CD8-positive, alpha-beta memory T cell (primary cell): ENCODE results near the gene PTCD3. TPM values are rescaled to one million over a fixed set of nuclear protein-coding genes. Genes with fewer than 3 reads are reported as not detected.

ENCODE experiments used
- CTCF ChIA-PET: fragments of 350-600 bp; sonication (Branson Sonifier 250); formaldehyde crosslinking; loops from one replicate; lab custom pipeline; 2021; ENCODE audit warnings: antibody characterized with exemption; lab: Charles Lee
- POLR2A ChIA-PET: fragments of 350-600 bp; sonication (Branson Sonifier 250); formaldehyde crosslinking; loops from one replicate; lab custom pipeline; 2021; ENCODE audit warnings: antibody characterized with exemption; lab: Charles Lee
- DNase-seq, 5 donors: peaks; one replicate each; pipeline versions ENCODE4 v3.0.0 to v3.0.0-alpha.2; 2020 to 2022; ENCODE audit warnings: mixed read lengths in 1 of 5
- H3K27ac ChIP-seq: one replicate; pipeline ENCODE4 v1.7.0; 2013; ENCODE audit warnings: low read depth, mild to moderate bottlenecking, low read length, moderate library complexity
- H3K27me3 ChIP-seq: 2 replicates; pipeline ENCODE4 v1.7.0; 2013; ENCODE audit warnings: low read length, mild to moderate bottlenecking; ENCODE audit not compliant: insufficient read depth, poor library complexity, severe bottlenecking
- H3K36me3 ChIP-seq: 2 replicates; pipeline ENCODE4 v1.7.0; 2013; ENCODE audit warnings: mild to moderate bottlenecking, low read length, moderate library complexity; ENCODE audit not compliant: insufficient read depth
- H3K4me1 ChIP-seq: 2 replicates; pipeline ENCODE4 v1.7.0; 2013; ENCODE audit warnings: mild to moderate bottlenecking, low read length, moderate library complexity; ENCODE audit not compliant: insufficient read depth
- H3K4me3 ChIP-seq: 2 replicates; pipeline ENCODE4 v1.7.0; 2013; ENCODE audit warnings: mild to moderate bottlenecking, low read length
- H3K9me3 ChIP-seq: 2 replicates; pipeline ENCODE4 v1.7.0; 2013; ENCODE audit warnings: mild to moderate bottlenecking, low read length
- H3K27ac Mint-ChIP-seq, 8 donors: one replicate each; pipeline ENCODE4 v1.8.0; 2020 to 2021; ENCODE audit warnings: mixed read lengths in 8 of 8, mild to moderate bottlenecking in 6 of 8, inconsistent platforms in 3 of 8, moderate library complexity in 3 of 8
- H3K27me3 Mint-ChIP-seq, 2 donors: one replicate each; pipeline ENCODE4 v1.8.0; 2020 to 2021; ENCODE audit warnings: mixed read lengths in 2 of 2, mild to moderate bottlenecking in 1 of 2, moderate library complexity in 1 of 2
- H3K36me3 Mint-ChIP-seq, 3 donors: one replicate each; pipeline ENCODE4 v1.8.0; 2020 to 2021; ENCODE audit warnings: mixed read lengths in 3 of 3, inconsistent platforms in 1 of 3, mild to moderate bottlenecking in 1 of 3
- H3K4me1 Mint-ChIP-seq, 3 donors: one replicate each; pipeline ENCODE4 v1.8.0; 2020 to 2021; ENCODE audit warnings: mixed read lengths in 3 of 3, inconsistent platforms in 1 of 3, mild to moderate bottlenecking in 1 of 3
- H3K4me3 Mint-ChIP-seq, 7 donors: one replicate each; pipeline ENCODE4 v1.8.0; 2020 to 2021; ENCODE audit warnings: mixed read lengths in 7 of 7, mild to moderate bottlenecking in 6 of 7, moderate library complexity in 4 of 7, inconsistent platforms in 2 of 7
- H3K9me3 Mint-ChIP-seq, 5 donors: one replicate each; pipeline ENCODE4 v1.8.0; 2020 to 2022; ENCODE audit warnings: mixed read lengths in 5 of 5, mild to moderate bottlenecking in 3 of 5, moderate library complexity in 2 of 5, inconsistent platforms in 1 of 5
- polyA plus RNA-seq: library from polyadenylated mRNA; unstranded; fragments of 300-500 nt; fragmentation: Illumina TruSeq; gene quantifications from one replicate; pipeline ENCODE4 v1.2.3, GENCODE V29; 2021
- total RNA-seq, 2 experiments: library from RNA; stranded (reverse); gene quantifications; one replicate each; pipeline ENCODE4 v1.2.3, GENCODE V29; 2021

Gene PTCD3
- total and polyA plus RNA-seq, 3 experiments from 2014 or later, result 44.1 to 155 (median 140) TPM

GRCh38 chr2:86118130-86118529 is 12.1 kb downstream of the PTCD3 start:
- H3K27me3 Mint-ChIP-seq, result peaks cover 0 to 2% of the 10 kb centered on the region in 2 donors
- H3K36me3 Mint-ChIP-seq, result peaks cover 17 to 90% (median 26%) of the 10 kb centered on the region in 3 donors
- CTCF ChIA-PET, result interaction anchor here (1.1 to 1.5 kb wide), 3 partner anchors 12 to 82 kb away, joined by 3 to 4 read pairs (median 3); partner anchors contain the start of genes POLR1A and PTCD3

GRCh38 chr2:86123328-86123925 is 17.4 kb downstream of the PTCD3 start:
- H3K4me3 ChIP-seq, result no peak overlapping the region
- H3K4me3 Mint-ChIP-seq, result no peak overlapping the region
- no peaks in the 10 kb centered on the region for H3K9me3 ChIP-seq
- no peak overlapping the region for H3K27ac ChIP-seq
- CTCF ChIA-PET, result no interaction called here
- H3K27ac Mint-ChIP-seq, result no peak overlapping the region
- peaks cover 0 to under 1% (median 0%) of the 10 kb centered on the region in 3 donors for H3K4me1 Mint-ChIP-seq
- POLR2A ChIA-PET, result no interaction called here
- H3K36me3 ChIP-seq, result peaks cover 77% of the 10 kb centered on the region
- H3K4me1 ChIP-seq, result no peaks in the 10 kb centered on the region
- no peak for DNase-seq
- H3K36me3 Mint-ChIP-seq, result peaks cover 14 to 90% (median 24%) of the 10 kb centered on the region in 3 donors
- no peaks in the 10 kb centered on the region for H3K9me3 Mint-ChIP-seq
- peaks cover 0 to 2% of the 10 kb centered on the region in 2 donors for H3K27me3 Mint-ChIP-seq
- H3K27me3 ChIP-seq, result no peaks in the 10 kb centered on the region

More at GRCh38 chr2:86118130-86118529, 12.1 kb downstream of the PTCD3 start:
- Mint-ChIP-seq H3K27ac (peak overlapping the region in 1 of 8 donors; percentile 32), H3K4me1 (peaks cover 8 to 21% (median 19%) of the 10 kb centered on the region in 3 donors), H3K9me3 (no peaks in the 10 kb centered on the region), H3K4me3 (no peak overlapping the region)
- no peak for DNase-seq
- H3K27me3 ChIP-seq, result no peaks in the 10 kb centered on the region
- H3K27ac ChIP-seq, result no peak overlapping the region
- H3K4me1 ChIP-seq, result no peaks in the 10 kb centered on the region
- no peaks in the 10 kb centered on the region for H3K9me3 ChIP-seq
- POLR2A ChIA-PET, result no interaction called here
- peaks cover 73% of the 10 kb centered on the region for H3K36me3 ChIP-seq
- no peak overlapping the region for H3K4me3 ChIP-seq

GRCh38 chr2:86124683-86125082 is 18.6 kb downstream of the PTCD3 start:
- Mint-ChIP-seq H3K9me3 (no peaks in the 10 kb centered on the region), H3K27ac (peak overlapping the region in 1 of 8 donors; percentile 27), H3K4me1 (no peaks in the 10 kb centered on the region), H3K27me3 (no peaks in the 10 kb centered on the region), H3K4me3 (no peak overlapping the region), H3K36me3 (peaks cover 9 to 90% (median 23%) of the 10 kb centered on the region in 3 donors)
- no peaks in the 10 kb centered on the region for H3K4me1 ChIP-seq
- H3K4me3 ChIP-seq, result no peak overlapping the region
- H3K27ac ChIP-seq, result no peak overlapping the region
- POLR2A ChIA-PET, result no interaction called here
- CTCF ChIA-PET, result no interaction called here
- no peak for DNase-seq
- no peaks in the 10 kb centered on the region for H3K9me3 ChIP-seq
- H3K36me3 ChIP-seq, result peaks cover 77% of the 10 kb centered on the region
- no peaks in the 10 kb centered on the region for H3K27me3 ChIP-seq

GRCh38 chr2:86134709-86135108 is 28.7 kb downstream of the PTCD3 start:
- Mint-ChIP-seq H3K4me1 (peaks cover 6 to 9% (median 6%) of the 10 kb centered on the region in 3 donors), H3K27me3 (peaks cover 0 to 1% of the 10 kb centered on the region in 2 donors), H3K27ac (peak overlapping the region in 1 of 8 donors; percentile 61), H3K4me3 (no peak overlapping the region), H3K36me3 (peaks cover 8 to 98% (median 37%) of the 10 kb centered on the region in 3 donors), H3K9me3 (no peaks in the 10 kb centered on the region)
- Histone ChIP-seq H3K36me3 (peaks cover 74% of the 10 kb centered on the region), H3K27ac (no peak overlapping the region), H3K4me3 (no peak overlapping the region), H3K4me1 (no peaks in the 10 kb centered on the region), H3K27me3 (no peaks in the 10 kb centered on the region), H3K9me3 (no peaks in the 10 kb centered on the region)
- no peak for DNase-seq
- ChIA-PET CTCF (interaction anchor here (1.2 kb wide), 1 partner anchor 498 kb away, joined by 3 read pairs; no protein-coding TSS in a partner anchor), POLR2A (no interaction called here)

- peaks cover 8 to 97% (median 34%) of the 10 kb centered on the region in 3 donors for H3K36me3 Mint-ChIP-seq
- Histone ChIP-seq H3K4me1 (no peaks in the 10 kb centered on the region), H3K9me3 (no peaks in the 10 kb centered on the region), H3K27me3 (no peaks in the 10 kb centered on the region), H3K4me3 (no peak overlapping the region), H3K27ac (no peak overlapping the region), H3K36me3 (peaks cover 74% of the 10 kb centered on the region)
- CTCF ChIA-PET, result no interaction called here
- DNase-seq, result no peak
- POLR2A ChIA-PET, result interaction anchor here (0.5 kb wide), 1 partner anchor 1919 kb away, joined by 11 read pairs; no protein-coding TSS in a partner anchor
- H3K27me3 Mint-ChIP-seq, result peaks cover 0 to 1% of the 10 kb centered on the region in 2 donors
- H3K9me3 Mint-ChIP-seq, result no peaks in the 10 kb centered on the region
- peaks cover 9 to 15% (median 14%) of the 10 kb centered on the region in 3 donors for H3K4me1 Mint-ChIP-seq
- H3K27ac Mint-ChIP-seq, result peak overlapping the region in 1 of 8 donors; percentile 13
- H3K4me3 Mint-ChIP-seq, result no peak overlapping the region
Measured at GRCh38 chr2:86135653-86136052, 29.6 kb downstream of the PTCD3 start.

GRCh38 chr2:86136141-86136540 is 30.1 kb downstream of the PTCD3 start:
- Mint-ChIP-seq H3K4me3 (no peak overlapping the region), H3K27ac (peak overlapping the region in 2 of 8 donors; percentile 29 to 58), H3K36me3 (peaks cover 8 to 96% (median 34%) of the 10 kb centered on the region in 3 donors), H3K9me3 (no peaks in the 10 kb centered on the region), H3K4me1 (peaks cover 9 to 15% (median 14%) of the 10 kb centered on the region in 3 donors), H3K27me3 (peaks cover 0 to 1% of the 10 kb centered on the region in 2 donors)
- Histone ChIP-seq H3K27me3 (no peaks in the 10 kb centered on the region), H3K27ac (no peak overlapping the region), H3K36me3 (peaks cover 73% of the 10 kb centered on the region), H3K9me3 (no peaks in the 10 kb centered on the region), H3K4me3 (no peak overlapping the region), H3K4me1 (no peaks in the 10 kb centered on the region)
- DNase-seq, result no peak
- ChIA-PET POLR2A (interaction anchor here (0.5 kb wide), 1 partner anchor 1919 kb away, joined by 11 read pairs; no protein-coding TSS in a partner anchor), CTCF (no interaction called here)

GRCh38 chr2:86138736-86139625 is 32.9 kb downstream of the PTCD3 start:
- H3K27me3 Mint-ChIP-seq, result no peaks in the 10 kb centered on the region
- peak overlapping the region in 7 of 8 donors; percentile 34 to 93 (median 63) for H3K27ac Mint-ChIP-seq
- H3K36me3 Mint-ChIP-seq, result peaks cover 8 to 90% (median 28%) of the 10 kb centered on the region in 3 donors
- Histone ChIP-seq H3K27me3 (no peaks in the 10 kb centered on the region), H3K9me3 (no peaks in the 10 kb centered on the region), H3K36me3 (peaks cover 52% of the 10 kb centered on the region), H3K4me1 (no peaks in the 10 kb centered on the region), H3K27ac (no peak overlapping the region), H3K4me3 (no peak overlapping the region)
- H3K4me1 Mint-ChIP-seq, result peaks cover 9 to 15% (median 14%) of the 10 kb centered on the region in 3 donors
- H3K4me3 Mint-ChIP-seq, result no peak overlapping the region
- no peak for DNase-seq
- POLR2A ChIA-PET, result no interaction called here
- CTCF ChIA-PET, result no interaction called here
- H3K9me3 Mint-ChIP-seq, result no peaks in the 10 kb centered on the region
